SKM-1 treated with dmso at 0.1 percent for 144 hours (cell line): Measurements from ENCODE around the gene SKIDA1.

Experiments used
- DNase-seq: peaks from one replicate; lab custom pipeline; 2025; ENCODE audit not compliant: unreplicated experiment; lab: John Stamatoyannopoulos, UW

SKIDA1 gene

GRCh38 chr10:21487416-21488180 is 37.9 kb downstream of the SKIDA1 start:
- no peak for DNase-seq

GRCh38 chr10:21482821-21483220 is 42.7 kb downstream of the SKIDA1 start:
- no peak for DNase-seq

GRCh38 chr10:21481407-21481806 is 44.1 kb downstream of the SKIDA1 start:
- DNase-seq, result no peak

- DNase-seq, result no peak
Measured at GRCh38 chr10:21479570-21480315, 45.7 kb downstream of the SKIDA1 start.

GRCh38 chr10:21475393-21475792 is 50.1 kb downstream of the SKIDA1 start:
- DNase-seq, result no peak

GRCh38 chr10:21473541-21473940 is 51.9 kb downstream of the SKIDA1 start:
- DNase-seq, result no peak

GRCh38 chr10:21473135-21473534 is 52.3 kb downstream of the SKIDA1 start:
- DNase-seq, result no peak

GRCh38 chr10:21468086-21468485 is 57.4 kb downstream of the SKIDA1 start:
- no peak for DNase-seq

- DNase-seq, result no peak
Measured at GRCh38 chr10:21467633-21468032, 57.8 kb downstream of the SKIDA1 start.

GRCh38 chr10:21464134-21464533 is 61.3 kb downstream of the SKIDA1 start:
- no peak for DNase-seq
